Astrocyte (in vitro differentiated cells and primary cell): ENCODE data around the gene TAF4. TPM values are rescaled to one million over a fixed set of nuclear protein-coding genes. Genes with fewer than 3 reads are reported as not detected.

Experiments
- DNase-seq: peaks from one replicate; pipeline ENCODE4 v3.0.0-alpha.2; 2010; ENCODE audit warnings: low read depth
- FAIRE-seq: peaks from 2 replicates; lab custom pipeline; 2011; peaks lifted over from hg19 to GRCh38; lab: Jason Lieb, UNC
- H2AFZ ChIP-seq: 2 replicates; pipeline ENCODE4 v1.6.0; 2012; ENCODE audit warnings: low read depth, low read length, inconsistent platforms
- H3K27ac ChIP-seq: 2 replicates; pipeline ENCODE4 v1.5.1; 2011; ENCODE audit warnings: low read depth, low read length, inconsistent platforms
- H3K27me3 ChIP-seq: 2 replicates; pipeline ENCODE4 v1.6.0; 2011; ENCODE audit warnings: low read length, inconsistent platforms; ENCODE audit not compliant: insufficient read depth
- H3K36me3 ChIP-seq: 2 replicates; pipeline ENCODE4 v1.5.1; 2011; ENCODE audit warnings: low read length, inconsistent platforms; ENCODE audit not compliant: insufficient read depth
- H3K4me1 ChIP-seq: 2 replicates; pipeline ENCODE4 v1.5.1; 2011; ENCODE audit warnings: low read length, inconsistent platforms; ENCODE audit not compliant: insufficient read depth
- H3K4me2 ChIP-seq: 2 replicates; pipeline ENCODE4 v1.6.0; 2012; ENCODE audit warnings: low read length, inconsistent platforms
- H3K4me3 ChIP-seq: 2 replicates; pipeline ENCODE4 v1.5.1; 2011; ENCODE audit warnings: low read depth, mild to moderate bottlenecking, low read length, inconsistent platforms; ENCODE audit not compliant: insufficient read depth
- H3K79me2 ChIP-seq: 2 replicates; pipeline ENCODE4 v1.6.0; 2012; ENCODE audit warnings: mild to moderate bottlenecking, low read length, inconsistent platforms; ENCODE audit not compliant: insufficient read depth
- H3K9ac ChIP-seq: 2 replicates; pipeline ENCODE4 v1.6.0; 2012; ENCODE audit warnings: mild to moderate bottlenecking, low read length, inconsistent platforms
- H3K9me3 ChIP-seq: 2 replicates; pipeline ENCODE4 v1.5.1; 2012; ENCODE audit warnings: low read depth, mild to moderate bottlenecking, low read length, inconsistent platforms; ENCODE audit not compliant: insufficient read depth
- H4K20me1 ChIP-seq: 2 replicates; pipeline ENCODE4 v1.6.0; 2012; ENCODE audit warnings: low read length, inconsistent platforms; ENCODE audit not compliant: insufficient read depth
- H3K27ac Mint-ChIP-seq: one replicate; pipeline ENCODE4 v1.8.0; 2021; ENCODE audit warnings: mild to moderate bottlenecking, mixed read lengths; ENCODE audit not compliant: unreplicated experiment
- H3K27me3 Mint-ChIP-seq: one replicate; pipeline ENCODE4 v1.8.0; 2021; ENCODE audit warnings: low read depth, mixed read lengths; ENCODE audit not compliant: unreplicated experiment
- H3K36me3 Mint-ChIP-seq: one replicate; pipeline ENCODE4 v1.8.0; 2021; ENCODE audit warnings: low read depth, mixed read lengths; ENCODE audit not compliant: unreplicated experiment
- H3K4me1 Mint-ChIP-seq: one replicate; pipeline ENCODE4 v1.8.0; 2021; ENCODE audit warnings: low read depth, mixed read lengths; ENCODE audit not compliant: unreplicated experiment
- H3K4me3 Mint-ChIP-seq: one replicate; pipeline ENCODE4 v1.8.0; 2021; ENCODE audit warnings: mild to moderate bottlenecking, moderate library complexity, mixed read lengths; ENCODE audit not compliant: unreplicated experiment
- H3K9me3 Mint-ChIP-seq: one replicate; pipeline ENCODE4 v1.8.0; 2021; ENCODE audit warnings: mild to moderate bottlenecking, mixed read lengths; ENCODE audit not compliant: unreplicated experiment
- EZH2 ChIP-seq: IDR thresholded peaks from 2 replicates; pipeline ENCODE4 v1.6.1; 2012; ENCODE audit warnings: mild to moderate bottlenecking, low read length, inconsistent platforms; ENCODE audit not compliant: insufficient read depth
- total RNA-seq: library from RNA; stranded (reverse); gene quantifications from 2 replicates; pipeline ENCODE4 v1.2.1, GENCODE V29; 2021
- TF ChIP-seq, protein P1 (sequence below): IDR thresholded peaks from 2 replicates; pipeline ENCODE4 v1.5.1; 2011; ENCODE audit warnings: low read depth, mild to moderate bottlenecking, inconsistent platforms, low read length, moderate library complexity; ENCODE audit not compliant: insufficient read depth

Gene TAF4
- total RNA-seq, 1 donor from 2014 or later = 11.8 TPM

DNA sequence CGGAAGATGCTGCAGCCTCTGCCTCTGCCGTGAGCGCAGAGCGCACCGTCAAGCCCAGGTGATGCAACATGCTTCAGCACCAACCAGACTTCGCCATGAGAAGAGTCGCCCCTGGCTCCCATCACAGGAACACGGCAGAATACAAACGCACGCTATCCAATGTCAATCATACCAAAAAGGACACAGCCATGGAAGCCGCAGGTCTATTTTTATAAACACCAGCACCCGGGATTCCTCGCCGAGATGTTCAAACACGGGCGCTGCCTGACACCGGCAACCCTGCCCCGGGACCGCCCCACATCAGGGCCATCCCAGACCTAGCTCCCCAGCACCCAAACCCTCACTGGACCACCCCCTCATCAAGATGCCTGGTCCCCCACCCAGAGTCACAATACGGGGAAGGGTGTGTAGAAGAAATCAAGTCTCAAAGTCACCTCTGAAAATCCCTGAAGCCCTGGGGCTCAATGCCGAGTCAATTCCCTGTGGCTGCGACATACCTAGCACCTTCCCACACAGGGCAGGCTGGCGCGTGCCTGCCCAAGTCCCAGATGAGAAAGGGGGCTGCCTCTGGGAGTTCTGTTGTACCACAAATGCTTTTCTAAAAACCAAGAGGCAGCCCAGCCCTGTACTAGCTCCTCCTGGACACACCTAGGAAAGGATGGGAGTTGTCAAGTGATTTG, 17.9 kb downstream of the TAF4 start:
- no peak overlapping the region for H3K27ac Mint-ChIP-seq
- no peak overlapping the region for H3K4me2 ChIP-seq
- no peaks in the 10 kb centered on the region for H3K4me1 ChIP-seq
- H2AFZ ChIP-seq = no peak overlapping the region
- no peaks in the 10 kb centered on the region for H3K36me3 ChIP-seq
- no peaks in the 10 kb centered on the region for H3K27me3 Mint-ChIP-seq
- H3K36me3 Mint-ChIP-seq = no peaks in the 10 kb centered on the region
- peaks cover 9% of the 10 kb centered on the region for H3K4me1 Mint-ChIP-seq
- H3K9ac ChIP-seq = no peak overlapping the region
- H3K9me3 Mint-ChIP-seq = no peaks in the 10 kb centered on the region
- no peaks in the 10 kb centered on the region for H3K9me3 ChIP-seq
- no peak for TF ChIP-seq EZH2
- TF ChIP-seq, protein P1, sequence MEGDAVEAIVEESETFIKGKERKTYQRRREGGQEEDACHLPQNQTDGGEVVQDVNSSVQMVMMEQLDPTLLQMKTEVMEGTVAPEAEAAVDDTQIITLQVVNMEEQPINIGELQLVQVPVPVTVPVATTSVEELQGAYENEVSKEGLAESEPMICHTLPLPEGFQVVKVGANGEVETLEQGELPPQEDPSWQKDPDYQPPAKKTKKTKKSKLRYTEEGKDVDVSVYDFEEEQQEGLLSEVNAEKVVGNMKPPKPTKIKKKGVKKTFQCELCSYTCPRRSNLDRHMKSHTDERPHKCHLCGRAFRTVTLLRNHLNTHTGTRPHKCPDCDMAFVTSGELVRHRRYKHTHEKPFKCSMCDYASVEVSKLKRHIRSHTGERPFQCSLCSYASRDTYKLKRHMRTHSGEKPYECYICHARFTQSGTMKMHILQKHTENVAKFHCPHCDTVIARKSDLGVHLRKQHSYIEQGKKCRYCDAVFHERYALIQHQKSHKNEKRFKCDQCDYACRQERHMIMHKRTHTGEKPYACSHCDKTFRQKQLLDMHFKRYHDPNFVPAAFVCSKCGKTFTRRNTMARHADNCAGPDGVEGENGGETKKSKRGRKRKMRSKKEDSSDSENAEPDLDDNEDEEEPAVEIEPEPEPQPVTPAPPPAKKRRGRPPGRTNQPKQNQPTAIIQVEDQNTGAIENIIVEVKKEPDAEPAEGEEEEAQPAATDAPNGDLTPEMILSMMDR = no peak
- H3K79me2 ChIP-seq = peaks cover 95% of the 10 kb centered on the region
- no peak overlapping the region for H3K4me3 Mint-ChIP-seq
- no peaks in the 10 kb centered on the region for H3K27me3 ChIP-seq
- DNase-seq = no peak
- no peak overlapping the region for H3K27ac ChIP-seq
- FAIRE-seq = no peak
- no peak overlapping the region for H3K4me3 ChIP-seq
- peaks cover 92% of the 10 kb centered on the region for H4K20me1 ChIP-seq

DNA sequence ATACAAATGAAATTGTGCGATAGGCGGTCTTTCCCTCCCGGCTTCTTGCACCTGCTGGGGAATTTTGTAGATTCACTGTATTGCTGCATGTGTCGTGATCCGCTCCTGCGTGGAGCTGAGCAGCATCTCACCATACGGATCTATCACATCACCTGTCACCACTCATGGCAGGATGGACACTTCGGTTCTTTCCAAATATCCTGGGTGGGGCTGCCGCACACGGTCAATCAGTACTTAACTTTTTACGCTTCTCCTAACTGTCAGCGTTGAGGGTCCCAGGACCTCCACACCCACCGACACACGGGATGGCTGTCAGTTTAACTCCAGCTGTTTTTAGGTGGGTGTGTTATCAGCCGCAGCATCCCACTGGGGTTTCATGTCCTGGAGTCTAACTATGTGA, 19.2 kb downstream of the TAF4 start:
- Histone ChIP-seq H3K27ac (no peak overlapping the region), H3K9me3 (no peaks in the 10 kb centered on the region), H3K36me3 (no peaks in the 10 kb centered on the region), H3K27me3 (no peaks in the 10 kb centered on the region), H4K20me1 (peaks cover 92% of the 10 kb centered on the region), H2AFZ (no peak overlapping the region), H3K79me2 (peaks cover 97% of the 10 kb centered on the region), H3K9ac (no peak overlapping the region), H3K4me3 (no peak overlapping the region), H3K4me1 (no peaks in the 10 kb centered on the region), H3K4me2 (no peak overlapping the region)
- Mint-ChIP-seq H3K27ac (no peak overlapping the region), H3K36me3 (no peaks in the 10 kb centered on the region), H3K4me3 (no peak overlapping the region), H3K9me3 (no peaks in the 10 kb centered on the region), H3K27me3 (no peaks in the 10 kb centered on the region), H3K4me1 (peaks cover 12% of the 10 kb centered on the region)
- no peak for TF ChIP-seq EZH2
- TF ChIP-seq, protein P1 = no peak
- FAIRE-seq (no peak), DNase-seq (no peak)
